ENCODE results near the gene RPLP2.

Gene RPLP2

GRCh38 chr11:809287-810039 lies at the start of gene RPLP2:
Gene RPLP2, plus strand, starts transcription at chr11:809967. Its CDS starts 268 bp downstream, at chr11:810235.
- DNase-seq (ENCODE audit: low read depth in 2 of 2), result peak; percentile 90 to 92

GRCh38 chr11:760236-760635 lies 49.5 kb upstream of the RPLP2 start:
- no peak for DNase-seq (ENCODE audit: low read depth in 2 of 2)

- no peak for DNase-seq (ENCODE audit: low read depth in 2 of 2)
These were observed 48.1 kb upstream of the RPLP2 start for GRCh38 chr11:761526-762108.

- DNase-seq (ENCODE audit: low read depth in 2 of 2), result no peak
These were observed 47.2 kb upstream of the RPLP2 start for GRCh38 chr11:762421-763072.

- no peak for DNase-seq (ENCODE audit: low read depth in 2 of 2)
These were observed 46.7 kb upstream of the RPLP2 start for GRCh38 chr11:763073-763463.

GRCh38 chr11:763549-764321 lies 46.0 kb upstream of the RPLP2 start:
- DNase-seq (ENCODE audit: low read depth in 2 of 2), result no peak

- DNase-seq (ENCODE audit: low read depth in 2 of 2), result no peak
These were observed 45.3 kb upstream of the RPLP2 start for GRCh38 chr11:764322-765024.

- DNase-seq (ENCODE audit: low read depth in 2 of 2), result no peak
These were observed 44.6 kb upstream of the RPLP2 start for GRCh38 chr11:765025-765801.

GRCh38 chr11:765802-766091 lies 44.0 kb upstream of the RPLP2 start:
- no peak for DNase-seq (ENCODE audit: low read depth in 2 of 2)

- DNase-seq (ENCODE audit: low read depth in 2 of 2), result no peak
These were observed 43.4 kb upstream of the RPLP2 start for GRCh38 chr11:766106-766935.

GRCh38 chr11:766936-767210 lies 42.9 kb upstream of the RPLP2 start:
- DNase-seq (ENCODE audit: low read depth in 2 of 2), result no peak

- DNase-seq (ENCODE audit: low read depth in 2 of 2), result no peak
These were observed 42.5 kb upstream of the RPLP2 start for GRCh38 chr11:767238-767637.

GRCh38 chr11:769887-770641 lies 39.7 kb upstream of the RPLP2 start:
- DNase-seq (ENCODE audit: low read depth in 2 of 2), result no peak

GRCh38 chr11:770642-771616 lies 38.8 kb upstream of the RPLP2 start:
- no peak for DNase-seq (ENCODE audit: low read depth in 2 of 2)

- DNase-seq (ENCODE audit: low read depth in 2 of 2), result no peak
These were observed 38.1 kb upstream of the RPLP2 start for GRCh38 chr11:771617-772204.

GRCh38 chr11:772429-773390 lies 37.1 kb upstream of the RPLP2 start:
- DNase-seq (ENCODE audit: low read depth in 2 of 2), result no peak

GRCh38 chr11:773425-773824 lies 36.3 kb upstream of the RPLP2 start:
- no peak for DNase-seq (ENCODE audit: low read depth in 2 of 2)
